Lower leg skin (tissue), 4 donors: Measurements from ENCODE around the gene WDR54. TPM values are rescaled to one million over a fixed set of nuclear protein-coding genes. Genes with fewer than 3 reads are reported as not detected.
"Not testable (repeated sequence)": the region's sequence is repeated elsewhere in the genome, so short reads cannot be mapped to it uniquely, and the experiment has no call there.

Source experiments
- DNase-seq, 2 donors: peaks; one replicate each; pipeline ENCODE4 v3.0.0-alpha.2; 2019; ENCODE audit warnings: low spot score in 2 of 2
- H3K4me3 ChIP-seq: fragments of 200-600 bp; sonication (generic); 2 replicates; pipeline ENCODE4 v1.5.1; 2017; ENCODE audit warnings: mild to moderate bottlenecking, low read depth; ENCODE audit not compliant: poor library complexity, severe bottlenecking
- POLR2A ChIP-seq, 2 donors: fragments of 450-650 bp; IDR thresholded peaks; one replicate each; pipeline ENCODE4 v1.6.1; 2016 to 2017; ENCODE audit warnings: antibody characterized with exemption in 2 of 2, mild to moderate bottlenecking in 1 of 2, moderate library complexity in 1 of 2
- WGBS, 2 donors: methylation state at CpG; one replicate each; pipeline ENCODE4 v1.1.5; 2018; 5-methylcytosine and 5-hydroxymethylcytosine counted together
- intact Hi-C: fragments of 100-400 bp; cut with DNase I; formaldehyde crosslinking; loops from one replicate; pipeline ENCODE4 v1.15.0; 2023; ENCODE audit warnings: low total_unique reads
- total RNA-seq, 4 donors: library from RNA; depleted of rRNA; stranded (reverse); fragments of >200 nt; gene quantifications; one replicate each; pipeline ENCODE4 v1.1.0, GENCODE V29; 2016
- TF ChIP-seq, protein P1 (sequence below), 3 donors: fragments of 450-650 bp; IDR thresholded peaks; one replicate each; pipeline ENCODE4 v1.5.1; 2016; ENCODE audit warnings: antibody characterized with exemption in 3 of 3, mild to moderate bottlenecking in 3 of 3, moderate library complexity in 2 of 3

WDR54 gene
- total RNA-seq, 4 donors from 2014 or later: 5.5 to 13.3 (median 8.0) TPM

GRCh38 chr2:74420006-74420405, 1.5 kb upstream of the WDR54 start:
- TF ChIP-seq, protein P1, sequence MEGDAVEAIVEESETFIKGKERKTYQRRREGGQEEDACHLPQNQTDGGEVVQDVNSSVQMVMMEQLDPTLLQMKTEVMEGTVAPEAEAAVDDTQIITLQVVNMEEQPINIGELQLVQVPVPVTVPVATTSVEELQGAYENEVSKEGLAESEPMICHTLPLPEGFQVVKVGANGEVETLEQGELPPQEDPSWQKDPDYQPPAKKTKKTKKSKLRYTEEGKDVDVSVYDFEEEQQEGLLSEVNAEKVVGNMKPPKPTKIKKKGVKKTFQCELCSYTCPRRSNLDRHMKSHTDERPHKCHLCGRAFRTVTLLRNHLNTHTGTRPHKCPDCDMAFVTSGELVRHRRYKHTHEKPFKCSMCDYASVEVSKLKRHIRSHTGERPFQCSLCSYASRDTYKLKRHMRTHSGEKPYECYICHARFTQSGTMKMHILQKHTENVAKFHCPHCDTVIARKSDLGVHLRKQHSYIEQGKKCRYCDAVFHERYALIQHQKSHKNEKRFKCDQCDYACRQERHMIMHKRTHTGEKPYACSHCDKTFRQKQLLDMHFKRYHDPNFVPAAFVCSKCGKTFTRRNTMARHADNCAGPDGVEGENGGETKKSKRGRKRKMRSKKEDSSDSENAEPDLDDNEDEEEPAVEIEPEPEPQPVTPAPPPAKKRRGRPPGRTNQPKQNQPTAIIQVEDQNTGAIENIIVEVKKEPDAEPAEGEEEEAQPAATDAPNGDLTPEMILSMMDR (IDR thresholded peaks at IDR 0.05): no peak
- TF ChIP-seq POLR2A (IDR thresholded peaks at IDR 0.05): no peak
- DNase-seq: no peak
- intact Hi-C loops: no loop called here
- no peak overlapping the region for H3K4me3 ChIP-seq
- WGBS, 2 donors: 87 to 91% methylated on average over 2 of the region's 2 CpGs

DNA sequence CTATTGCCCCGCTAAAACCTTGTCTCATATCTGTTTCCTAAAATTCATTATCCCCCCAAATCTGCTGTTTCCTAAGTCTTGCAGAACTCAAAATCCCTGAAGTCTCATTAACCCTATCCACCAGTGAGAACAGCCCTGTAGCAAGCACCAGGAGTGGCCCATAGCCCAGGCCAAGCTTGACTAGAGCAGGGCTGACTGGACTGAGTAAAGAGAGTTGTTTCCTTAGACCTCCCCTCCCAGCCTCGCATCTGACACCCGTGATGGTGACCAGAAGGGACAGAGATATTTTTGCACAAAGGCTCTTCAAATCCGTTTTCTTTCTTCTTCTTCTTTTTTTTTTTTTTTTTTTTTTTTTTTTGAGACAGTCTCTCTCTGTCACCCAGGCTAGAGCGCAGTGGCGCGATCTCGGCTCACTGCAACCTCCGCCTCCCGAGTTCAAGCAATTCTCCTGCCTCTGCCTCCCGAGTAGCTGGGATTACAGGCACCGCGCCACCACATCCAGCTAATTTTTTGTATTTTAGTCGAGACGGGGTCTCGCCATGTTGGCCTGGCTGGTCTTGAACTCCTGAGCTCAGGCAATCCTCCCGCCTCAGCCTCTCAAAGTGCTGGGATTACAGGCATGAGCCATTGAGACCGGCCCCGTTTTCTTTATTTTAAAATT, 957 bp upstream of the WDR54 start:
- DNase-seq, H3K4me3 ChIP-seq, intact Hi-C loops: not testable (repeated sequence)
- WGBS, 2 donors: 81 to 84% methylated on average over 19 of the region's 19 CpGs

- no peak overlapping the region for H3K4me3 ChIP-seq
- TF ChIP-seq, protein P1 (IDR thresholded peaks at IDR 0.05): no peak
- no peak for TF ChIP-seq POLR2A (IDR thresholded peaks at IDR 0.05)
- WGBS, 2 donors: 71 to 84% methylated on average over 9 of the region's 9 CpGs
- no peak for DNase-seq
- intact Hi-C loops: no loop called here
Observed at GRCh38 chr2:74423231-74424095, 1.9 kb downstream of the WDR54 start.

- H3K4me3 ChIP-seq: no peak overlapping the region
- no peak for DNase-seq
Observed at GRCh38 chr2:74424139-74424992, 2.8 kb downstream of the WDR54 start.

DNA sequence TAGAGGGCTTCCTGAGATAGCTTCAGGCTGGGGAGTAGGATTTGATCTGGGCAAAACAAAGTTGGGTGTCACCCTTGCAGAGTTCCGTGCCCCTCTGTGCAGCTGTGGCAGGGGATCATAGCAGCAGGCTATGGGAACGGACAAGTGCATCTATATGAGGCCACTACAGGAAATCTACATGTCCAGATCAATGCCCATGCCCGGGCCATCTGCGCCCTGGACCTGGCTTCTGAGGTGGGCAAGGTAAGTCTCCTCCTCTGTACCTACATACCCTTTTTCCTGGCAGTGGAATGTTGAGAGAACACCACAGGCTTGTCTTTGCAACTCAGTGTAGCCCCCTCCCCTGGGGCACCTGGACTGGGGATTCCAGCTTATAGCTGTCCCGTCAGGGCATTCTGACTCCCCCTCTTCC, 3.5 kb downstream of the WDR54 start:
- no peak for DNase-seq
- TF ChIP-seq, protein P1 (IDR thresholded peaks at IDR 0.05): no peak
- TF ChIP-seq POLR2A (IDR thresholded peaks at IDR 0.05): no peak
- 75 to 80% methylated on average over 4 to 5 of the region's 5 CpGs for WGBS, 2 donors
- intact Hi-C loops: no loop called here
- no peak overlapping the region for H3K4me3 ChIP-seq

More at GRCh38 chr2:74424139-74424992, 2.8 kb downstream of the WDR54 start:
- 76% methylated on average over 5 of the region's 5 CpGs for WGBS, 2 donors
- TF ChIP-seq, protein P1 (IDR thresholded peaks at IDR 0.05): no peak
- no peak for TF ChIP-seq POLR2A (IDR thresholded peaks at IDR 0.05)
- intact Hi-C loops: no loop called here
